Measurements from ENCODE around the gene ATR. TPM values are rescaled to one million over a fixed set of nuclear protein-coding genes. Genes with fewer than 3 reads are reported as not detected.

Gene ATR
- total RNA-seq: 10 to 100 TPM in 3 of 4 donors, 1 to 10 TPM in 1; 9.5 to 16.6 (median 13.3) TPM

GRCh38 chr3:142578329-142579223, at the start of gene ATR:
TSS of gene ATR (minus strand) at chr3:142578733. CDS start at chr3:142578704, 29 bp downstream.
- Histone ChIP-seq H3K9me3 (no peaks in the 10 kb centered on the region), H3K27ac (replicated peaks in 1 of 4) (peak within 1 kb of the TSS; percentile 84 to 96 (median 88)), H3K27me3 (no peaks in the 10 kb centered on the region), H3K4me3 (peak within 1 kb of the TSS; percentile 77 to 92 (median 80)), H3K4me1 (peaks cover 17 to 30% (median 22%) of the 10 kb centered on the region in 4 donors), H3K36me3 (no peaks in the 10 kb centered on the region)
- intact Hi-C loops (cut with DNase I): loop anchor here (2.0 kb wide), 2 partner anchors 18 to 420 kb away; partner anchors contain the start of gene PLS1
- peak; percentile 99 for DNase-seq (ENCODE audit: extremely low spot score)
- under 1% methylated on average over 41 of the region's 65 CpGs for WGBS
- TF ChIP-seq CTCF (IDR thresholded peaks at IDR 0.05) (no peak), POLR2A (IDR thresholded peaks at IDR 0.05; ENCODE audit: low read depth) (peak; percentile 13), POLR2AphosphoS5 (IDR thresholded peaks at IDR 0.05) (peak; percentile 90 to 95), EP300 (IDR thresholded peaks at IDR 0.05) (no peak)

- TF ChIP-seq CTCF (IDR thresholded peaks at IDR 0.05) (no peak), EP300 (IDR thresholded peaks at IDR 0.05) (no peak), POLR2A (IDR thresholded peaks at IDR 0.05; ENCODE audit: low read depth) (no peak), POLR2AphosphoS5 (IDR thresholded peaks at IDR 0.05) (no peak)
- no peak overlapping the region for H3K27ac ChIP-seq (replicated peaks in 1 of 4)
- no peak overlapping the region for H3K4me3 ChIP-seq
- H3K9me3 ChIP-seq: no peaks in the 10 kb centered on the region
- intact Hi-C loops (cut with DNase I): no loop called here
- no peaks in the 10 kb centered on the region for H3K27me3 ChIP-seq
- no peaks in the 10 kb centered on the region for H3K36me3 ChIP-seq
- H3K4me1 ChIP-seq: no peaks in the 10 kb centered on the region
- DNase-seq (ENCODE audit: extremely low spot score): no peak
Measured at GRCh38 chr3:142626971-142627370, 48.4 kb upstream of the ATR start.

GRCh38 chr3:142625153-142625440, 46.6 kb upstream of the ATR start:
- WGBS: 92% methylated on average over 2 of the region's 2 CpGs
- Histone ChIP-seq H3K9me3 (no peaks in the 10 kb centered on the region), H3K4me3 (no peak overlapping the region), H3K27me3 (no peaks in the 10 kb centered on the region), H3K27ac (replicated peaks in 1 of 4) (no peak overlapping the region), H3K4me1 (no peaks in the 10 kb centered on the region), H3K36me3 (no peaks in the 10 kb centered on the region)
- TF ChIP-seq EP300 (IDR thresholded peaks at IDR 0.05) (no peak), POLR2A (IDR thresholded peaks at IDR 0.05; ENCODE audit: low read depth) (no peak), POLR2AphosphoS5 (IDR thresholded peaks at IDR 0.05) (no peak), CTCF (IDR thresholded peaks at IDR 0.05) (no peak)
- no peak for DNase-seq (ENCODE audit: extremely low spot score)
- intact Hi-C loops (cut with DNase I): no loop called here

GRCh38 chr3:142624341-142625152, 46.0 kb upstream of the ATR start:
- intact Hi-C loops (cut with DNase I): no loop called here
- WGBS: 80% methylated on average over 2 of the region's 2 CpGs
- no peak for DNase-seq (ENCODE audit: extremely low spot score)
- no peaks in the 10 kb centered on the region for H3K4me1 ChIP-seq
- no peak overlapping the region for H3K4me3 ChIP-seq
- no peaks in the 10 kb centered on the region for H3K36me3 ChIP-seq
- no peak overlapping the region for H3K27ac ChIP-seq (replicated peaks in 1 of 4)
- H3K9me3 ChIP-seq: no peaks in the 10 kb centered on the region
- no peak for TF ChIP-seq POLR2AphosphoS5 (IDR thresholded peaks at IDR 0.05)
- TF ChIP-seq EP300 (IDR thresholded peaks at IDR 0.05): no peak
- TF ChIP-seq CTCF (IDR thresholded peaks at IDR 0.05): no peak
- TF ChIP-seq POLR2A (IDR thresholded peaks at IDR 0.05; ENCODE audit: low read depth): no peak
- H3K27me3 ChIP-seq: no peaks in the 10 kb centered on the region

Data from esophagus muscularis mucosa (tissue), 4 donors.